ENCODE data around the gene SLC25A43.

GRCh38 chrX:119363391-119363790 is 35.7 kb upstream of the SLC25A43 start:
- no peak for TF ChIP-seq ELF4 (CRISPR knock-in tag; IDR thresholded peaks at IDR 0.05; ENCODE audit: low read depth)
- no peak for TF ChIP-seq CTCF (IDR thresholded peaks at IDR 0.05)
- no peak for TF ChIP-seq E2F4 (CRISPR knock-in tag; IDR thresholded peaks at IDR 0.05; ENCODE audit: borderline replicate concordance, low read depth)
- no peak for TF ChIP-seq NR3C1 (CRISPR knock-in tag; conservative IDR thresholded peaks at IDR 0.05; ENCODE audit: low read depth)
- no peak for TF ChIP-seq FOXJ3 (CRISPR knock-in tag; IDR thresholded peaks at IDR 0.05; ENCODE audit: borderline replicate concordance)
- TF ChIP-seq MYBL2 (CRISPR knock-in tag; IDR thresholded peaks at IDR 0.05), result no peak
- no peak for TF ChIP-seq ATF3 (CRISPR knock-in tag; conservative IDR thresholded peaks at IDR 0.05)
- TF ChIP-seq CREB1 (CRISPR knock-in tag; IDR thresholded peaks at IDR 0.05), result no peak
- no peak for TF ChIP-seq ZNF232 (CRISPR knock-in tag; IDR thresholded peaks at IDR 0.05)
- TF ChIP-seq ZNF425 (CRISPR knock-in tag; conservative IDR thresholded peaks at IDR 0.05), result no peak
- no peak for TF ChIP-seq TP53 (CRISPR knock-in tag; IDR thresholded peaks at IDR 0.05)

Measured in WTC11 (cell line).